Astrocyte (in vitro differentiated cells and primary cell): ENCODE results near the gene IER5. TPM values are rescaled to one million over a fixed set of nuclear protein-coding genes. Genes with fewer than 3 reads are reported as not detected.

ENCODE experiments used
- DNase-seq: peaks from one replicate; pipeline ENCODE4 v3.0.0-alpha.2; 2010; ENCODE audit warnings: low read depth
- FAIRE-seq: peaks from 2 replicates; lab custom pipeline; 2011; peaks lifted over from hg19 to GRCh38; lab: Jason Lieb, UNC
- H2AFZ ChIP-seq: 2 replicates; pipeline ENCODE4 v1.6.0; 2012; ENCODE audit warnings: low read depth, low read length, inconsistent platforms
- H3K27ac ChIP-seq: 2 replicates; pipeline ENCODE4 v1.5.1; 2011; ENCODE audit warnings: low read depth, low read length, inconsistent platforms
- H3K27me3 ChIP-seq: 2 replicates; pipeline ENCODE4 v1.6.0; 2011; ENCODE audit warnings: low read length, inconsistent platforms; ENCODE audit not compliant: insufficient read depth
- H3K36me3 ChIP-seq: 2 replicates; pipeline ENCODE4 v1.5.1; 2011; ENCODE audit warnings: low read length, inconsistent platforms; ENCODE audit not compliant: insufficient read depth
- H3K4me1 ChIP-seq: 2 replicates; pipeline ENCODE4 v1.5.1; 2011; ENCODE audit warnings: low read length, inconsistent platforms; ENCODE audit not compliant: insufficient read depth
- H3K4me2 ChIP-seq: 2 replicates; pipeline ENCODE4 v1.6.0; 2012; ENCODE audit warnings: low read length, inconsistent platforms
- H3K4me3 ChIP-seq: 2 replicates; pipeline ENCODE4 v1.5.1; 2011; ENCODE audit warnings: low read depth, mild to moderate bottlenecking, low read length, inconsistent platforms; ENCODE audit not compliant: insufficient read depth
- H3K79me2 ChIP-seq: 2 replicates; pipeline ENCODE4 v1.6.0; 2012; ENCODE audit warnings: mild to moderate bottlenecking, low read length, inconsistent platforms; ENCODE audit not compliant: insufficient read depth
- H3K9ac ChIP-seq: 2 replicates; pipeline ENCODE4 v1.6.0; 2012; ENCODE audit warnings: mild to moderate bottlenecking, low read length, inconsistent platforms
- H3K9me3 ChIP-seq: 2 replicates; pipeline ENCODE4 v1.5.1; 2012; ENCODE audit warnings: low read depth, mild to moderate bottlenecking, low read length, inconsistent platforms; ENCODE audit not compliant: insufficient read depth
- H4K20me1 ChIP-seq: 2 replicates; pipeline ENCODE4 v1.6.0; 2012; ENCODE audit warnings: low read length, inconsistent platforms; ENCODE audit not compliant: insufficient read depth
- H3K27ac Mint-ChIP-seq: one replicate; pipeline ENCODE4 v1.8.0; 2021; ENCODE audit warnings: mild to moderate bottlenecking, mixed read lengths; ENCODE audit not compliant: unreplicated experiment
- H3K27me3 Mint-ChIP-seq: one replicate; pipeline ENCODE4 v1.8.0; 2021; ENCODE audit warnings: low read depth, mixed read lengths; ENCODE audit not compliant: unreplicated experiment
- H3K36me3 Mint-ChIP-seq: one replicate; pipeline ENCODE4 v1.8.0; 2021; ENCODE audit warnings: low read depth, mixed read lengths; ENCODE audit not compliant: unreplicated experiment
- H3K4me1 Mint-ChIP-seq: one replicate; pipeline ENCODE4 v1.8.0; 2021; ENCODE audit warnings: low read depth, mixed read lengths; ENCODE audit not compliant: unreplicated experiment
- H3K4me3 Mint-ChIP-seq: one replicate; pipeline ENCODE4 v1.8.0; 2021; ENCODE audit warnings: mild to moderate bottlenecking, moderate library complexity, mixed read lengths; ENCODE audit not compliant: unreplicated experiment
- H3K9me3 Mint-ChIP-seq: one replicate; pipeline ENCODE4 v1.8.0; 2021; ENCODE audit warnings: mild to moderate bottlenecking, mixed read lengths; ENCODE audit not compliant: unreplicated experiment
- CTCF ChIP-seq: IDR thresholded peaks from 2 replicates; pipeline ENCODE4 v1.5.1; 2011; ENCODE audit warnings: low read depth, mild to moderate bottlenecking, inconsistent platforms, low read length, moderate library complexity; ENCODE audit not compliant: insufficient read depth
- EZH2 ChIP-seq: IDR thresholded peaks from 2 replicates; pipeline ENCODE4 v1.6.1; 2012; ENCODE audit warnings: mild to moderate bottlenecking, low read length, inconsistent platforms; ENCODE audit not compliant: insufficient read depth
- total RNA-seq: library from RNA; stranded (reverse); gene quantifications from 2 replicates; pipeline ENCODE4 v1.2.1, GENCODE V29; 2021

IER5 gene
- total RNA-seq, 1 donor from 2014 or later = 28.3 TPM

DNA sequence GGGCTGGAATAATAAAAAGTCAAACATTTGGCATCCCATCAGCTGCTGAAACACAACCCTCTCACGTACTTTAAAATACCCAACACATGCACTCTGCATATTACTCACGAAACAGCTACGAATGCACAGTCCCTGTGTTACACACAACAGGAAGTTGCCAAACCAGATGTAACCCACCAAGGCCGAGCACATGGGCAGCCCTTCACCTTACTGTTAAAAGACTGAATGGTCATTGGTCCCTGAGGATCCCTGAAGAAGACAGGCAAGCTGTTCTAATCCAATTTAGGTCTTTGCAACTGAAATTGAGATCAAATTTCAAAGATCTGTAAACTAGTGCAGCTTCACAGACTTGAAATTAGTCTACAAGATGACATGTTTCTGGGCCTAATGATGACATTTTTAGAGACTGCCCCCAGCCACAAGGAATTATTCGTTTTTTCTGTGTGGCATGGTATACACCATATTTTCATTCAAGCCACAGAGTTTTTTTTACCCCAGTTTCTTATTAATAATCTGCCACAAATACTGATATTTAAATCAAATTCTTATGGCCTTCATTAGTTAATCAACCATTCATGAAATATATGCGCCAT lies 25.6 kb upstream of the IER5 start:
- H3K27me3 Mint-ChIP-seq = no peaks in the 10 kb centered on the region
- TF ChIP-seq EZH2 = no peak
- no peak for TF ChIP-seq CTCF
- peaks cover 11% of the 10 kb centered on the region for H3K9me3 Mint-ChIP-seq
- Histone ChIP-seq H3K27me3 (no peaks in the 10 kb centered on the region), H3K9ac (no peak overlapping the region), H3K9me3 (peaks cover 2% of the 10 kb centered on the region), H4K20me1 (no peaks in the 10 kb centered on the region), H3K36me3 (no peaks in the 10 kb centered on the region), H3K27ac (no peak overlapping the region), H2AFZ (no peak overlapping the region), H3K4me3 (no peak overlapping the region), H3K79me2 (no peaks in the 10 kb centered on the region), H3K4me1 (no peaks in the 10 kb centered on the region), H3K4me2 (no peak overlapping the region)
- H3K4me1 Mint-ChIP-seq = no peaks in the 10 kb centered on the region
- FAIRE-seq (no peak), DNase-seq (no peak)
- H3K27ac Mint-ChIP-seq = no peak overlapping the region
- peaks cover 2% of the 10 kb centered on the region for H3K36me3 Mint-ChIP-seq
- no peak overlapping the region for H3K4me3 Mint-ChIP-seq

DNA sequence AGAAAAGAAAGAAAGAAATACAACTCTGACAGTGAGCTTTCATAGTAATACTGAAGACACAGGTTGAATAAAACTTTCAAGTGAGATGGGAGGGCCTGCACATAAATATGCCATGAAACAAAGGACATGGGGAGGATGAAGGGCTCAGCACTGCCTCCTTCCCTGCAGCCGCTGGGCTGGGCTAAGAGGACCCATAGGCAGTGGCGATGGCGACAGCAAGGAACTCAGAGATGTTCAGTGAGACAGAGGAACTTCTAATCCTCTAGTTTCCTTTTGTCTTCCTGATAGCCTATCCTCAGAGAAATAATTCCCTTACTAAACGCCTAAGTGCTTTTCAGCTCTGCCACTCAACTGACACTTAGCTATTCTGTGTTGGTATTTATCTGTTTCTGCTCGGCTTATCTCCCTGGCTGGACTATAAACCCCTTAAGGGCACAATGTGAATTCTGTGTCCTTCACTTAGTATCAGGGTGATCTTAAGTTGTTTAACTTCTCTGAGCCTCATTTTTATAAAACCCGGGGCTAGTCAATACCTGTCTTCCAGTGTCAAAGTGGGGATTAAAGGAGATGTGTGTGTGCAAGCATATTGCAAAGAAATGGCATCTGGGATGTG lies 24.4 kb upstream of the IER5 start:
- Mint-ChIP-seq H3K27me3 (no peaks in the 10 kb centered on the region), H3K4me1 (no peaks in the 10 kb centered on the region), H3K36me3 (no peaks in the 10 kb centered on the region), H3K4me3 (no peak overlapping the region), H3K9me3 (peaks cover 8% of the 10 kb centered on the region), H3K27ac (no peak overlapping the region)
- H3K4me2 ChIP-seq = no peak overlapping the region
- H3K4me1 ChIP-seq = no peaks in the 10 kb centered on the region
- no peaks in the 10 kb centered on the region for H3K9me3 ChIP-seq
- no peaks in the 10 kb centered on the region for H3K36me3 ChIP-seq
- no peaks in the 10 kb centered on the region for H3K27me3 ChIP-seq
- FAIRE-seq (no peak), DNase-seq (no peak)
- H3K27ac ChIP-seq = no peak overlapping the region
- TF ChIP-seq CTCF = no peak
- no peak for TF ChIP-seq EZH2
- no peak overlapping the region for H3K4me3 ChIP-seq
- no peak overlapping the region for H2AFZ ChIP-seq
- H3K9ac ChIP-seq = no peak overlapping the region
- H4K20me1 ChIP-seq = no peaks in the 10 kb centered on the region
- no peaks in the 10 kb centered on the region for H3K79me2 ChIP-seq

DNA sequence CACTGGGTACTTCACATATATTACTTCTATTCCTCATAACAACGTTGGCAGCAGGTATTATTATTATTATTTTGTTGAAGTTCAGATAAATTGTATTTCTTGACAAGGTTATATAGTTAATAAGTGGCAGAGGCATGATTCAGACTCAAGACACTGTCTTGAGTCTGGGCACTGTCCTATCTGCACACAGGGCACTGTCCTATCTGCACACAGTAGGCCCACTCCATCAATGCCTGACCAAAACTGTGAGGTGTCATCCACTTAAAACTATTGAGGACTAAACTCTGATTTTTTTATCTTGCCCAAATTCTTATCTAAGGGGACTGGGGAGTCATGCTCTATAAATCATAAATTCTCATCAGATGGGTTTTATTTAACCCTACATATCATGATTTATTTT lies 23.8 kb upstream of the IER5 start:
- no peaks in the 10 kb centered on the region for H3K4me1 Mint-ChIP-seq
- H3K27ac ChIP-seq = no peak overlapping the region
- no peak for FAIRE-seq

More for the DNA sequence above, 23.8 kb upstream of the IER5 start:
- Histone ChIP-seq H3K27me3 (no peaks in the 10 kb centered on the region), H3K4me3 (no peak overlapping the region), H3K9ac (no peak overlapping the region), H2AFZ (no peak overlapping the region), H3K4me1 (no peaks in the 10 kb centered on the region), H3K4me2 (no peak overlapping the region), H3K79me2 (no peaks in the 10 kb centered on the region), H3K36me3 (no peaks in the 10 kb centered on the region), H3K9me3 (no peaks in the 10 kb centered on the region), H4K20me1 (no peaks in the 10 kb centered on the region)
- DNase-seq = no peak
- no peaks in the 10 kb centered on the region for H3K27me3 Mint-ChIP-seq
- H3K9me3 Mint-ChIP-seq = peaks cover 4% of the 10 kb centered on the region
- no peaks in the 10 kb centered on the region for H3K36me3 Mint-ChIP-seq
- no peak for TF ChIP-seq EZH2
- TF ChIP-seq CTCF = no peak
- H3K27ac Mint-ChIP-seq = no peak overlapping the region
- H3K4me3 Mint-ChIP-seq = no peak overlapping the region
